K562 (cell line): Measurements from ENCODE around the gene DMD. TPM values are rescaled to one million over a fixed set of nuclear protein-coding genes. Genes with fewer than 3 reads are reported as not detected.

Source experiments
- BRF2 ChIP-seq: IDR thresholded peaks from 3 replicates; pipeline ENCODE4 v1.6.1; 2011; ENCODE audit warnings: borderline replicate concordance, mild to moderate bottlenecking; ENCODE audit not compliant: insufficient read length, insufficient read depth
- E2F5 ChIP-seq: sonication (generic); formaldehyde crosslinking; IDR thresholded peaks from 2 replicates; pipeline ENCODE4 v1.8.0; 2022; ENCODE audit warnings: mild to moderate bottlenecking, missing genetic modification reagents
- NR2C2 ChIP-seq, 2 experiments: fragments of 200-800 bp in 1 of 2; sonication (Bioruptor generic) in 1 of 2; sonication (generic) in 1 of 2; formaldehyde crosslinking in 1 of 2; IDR thresholded peaks; 2 replicates each; pipeline versions ENCODE4 v1.6.1 to v1.8.0; 2016 to 2022; ENCODE audit warnings: mild to moderate bottlenecking in 1 of 2, missing compliant biosample characterization in 1 of 2, missing genetic modification characterization in 1 of 2, missing genetic modification reagents in 1 of 2
- RNF2 ChIP-seq: sonication (generic); IDR thresholded peaks from 2 replicates; pipeline ENCODE4 v1.6.1; 2016
- ZMIZ1 ChIP-seq, 2 experiments: fragments of 150-350 bp in 1 of 2; IDR thresholded peaks; 2 replicates each; pipeline ENCODE4 v1.6.1; 2012 to 2016; ENCODE audit warnings: low read depth in 2 of 2, low read length in 2 of 2, mild to moderate bottlenecking in 1 of 2, moderate library complexity in 1 of 2
- ZNF41 ChIP-seq: fragments of 250-450 bp; sonication (Bioruptor Pico); conservative IDR thresholded peaks from 2 replicates; pipeline ENCODE4 v1.4.0; 2020; ENCODE audit warnings: mild to moderate bottlenecking
- polyA plus RNA-seq, 8 experiments: library from polyadenylated mRNA; depleted of rRNA in 4 of 8; stranded (reverse) in 5 of 8; unstranded in 3 of 8; fragments of >200 nt; fragmentation: Nextera tagmentation in 2 of 8; fragmentation: Illumina TruSeq in 1 of 8; extraction: Ambion mirVana in 2 of 8; extraction: Trizol in 1 of 8; gene quantifications; 2 replicates each; pipeline versions ENCODE4 v1.2.1 to v1.2.3, GENCODE V29; 2011 to 2014; ENCODE audit warnings: inconsistent platforms in 1 of 8, missing spikeins in 1 of 8
- total RNA-seq, 7 experiments: library from RNA; depleted of rRNA in 6 of 7; stranded (reverse); fragments of >200 nt in 6 of 7; fragmentation: Illumina TruSeq in 2 of 7; extraction: Trizol in 2 of 7; gene quantifications; 2 replicates each; pipeline versions ENCODE4 v1.2.1 to v1.2.3, GENCODE V29; 2011 to 2021; ENCODE audit warnings: low replicate concordance in 1 of 7
- TF ChIP-seq, protein P1 (sequence below): sonication (generic); formaldehyde crosslinking; IDR thresholded peaks from 2 replicates; pipeline ENCODE4 v1.8.1; 2023; ENCODE audit warnings: mild to moderate bottlenecking, missing genetic modification reagents

Gene DMD
- total and polyA plus RNA-seq, 9 of the 15 experiments (the other 6 are each of a cell fraction or from before 2014, with no cell fraction given) = 3.8 to 20.4 (median 11.4) TPM

- TF ChIP-seq RNF2 = no peak
- TF ChIP-seq E2F5 (CRISPR knock-in tag) = no peak
- TF ChIP-seq, protein P1, sequence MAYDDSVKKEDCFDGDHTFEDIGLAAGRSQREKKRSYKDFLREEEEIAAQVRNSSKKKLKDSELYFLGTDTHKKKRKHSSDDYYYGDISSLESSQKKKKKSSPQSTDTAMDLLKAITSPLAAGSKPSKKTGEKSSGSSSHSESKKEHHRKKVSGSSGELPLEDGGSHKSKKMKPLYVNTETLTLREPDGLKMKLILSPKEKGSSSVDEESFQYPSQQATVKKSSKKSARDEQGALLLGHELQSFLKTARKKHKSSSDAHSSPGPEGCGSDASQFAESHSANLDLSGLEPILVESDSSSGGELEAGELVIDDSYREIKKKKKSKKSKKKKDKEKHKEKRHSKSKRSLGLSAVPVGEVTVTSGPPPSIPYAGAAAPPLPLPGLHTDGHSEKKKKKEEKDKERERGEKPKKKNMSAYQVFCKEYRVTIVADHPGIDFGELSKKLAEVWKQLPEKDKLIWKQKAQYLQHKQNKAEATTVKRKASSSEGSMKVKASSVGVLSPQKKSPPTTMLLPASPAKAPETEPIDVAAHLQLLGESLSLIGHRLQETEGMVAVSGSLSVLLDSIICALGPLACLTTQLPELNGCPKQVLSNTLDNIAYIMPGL (CRISPR knock-in tag) = no peak
- TF ChIP-seq ZMIZ1 (IDR thresholded peaks at IDR 0.05; ENCODE audit: low read depth in 2 of 2, low read length in 2 of 2) = no peak
- TF ChIP-seq BRF2 = no peak
- TF ChIP-seq ZNF41 (CRISPR knock-in tag) = no peak
- TF ChIP-seq NR2C2 (CRISPR knock-in tag; IDR thresholded peaks at IDR 0.05) = no peak
- TF ChIP-seq NR2C2 (tag; IDR thresholded peaks at IDR 0.05) = no peak
Observed at GRCh38 chrX:31420302-31420701, 1791.0 kb downstream of the DMD start (continued).
